Globus pallidus (tissue), 1 donor: Measurements from ENCODE around the gene SULT2A1.
"Not testable (repeated sequence)": the region's sequence is repeated elsewhere in the genome, so short reads cannot be mapped to it uniquely, and the experiment has no call there.

Experiments
- DNase-seq: peaks from one replicate; pipeline ENCODE4 v3.0.0-alpha.2; 2015; ENCODE audit warnings: low spot score

Gene SULT2A1, protein sequence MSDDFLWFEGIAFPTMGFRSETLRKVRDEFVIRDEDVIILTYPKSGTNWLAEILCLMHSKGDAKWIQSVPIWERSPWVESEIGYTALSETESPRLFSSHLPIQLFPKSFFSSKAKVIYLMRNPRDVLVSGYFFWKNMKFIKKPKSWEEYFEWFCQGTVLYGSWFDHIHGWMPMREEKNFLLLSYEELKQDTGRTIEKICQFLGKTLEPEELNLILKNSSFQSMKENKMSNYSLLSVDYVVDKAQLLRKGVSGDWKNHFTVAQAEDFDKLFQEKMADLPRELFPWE

GRCh38 chr19:47886010-47886559 lies at the start of gene SULT2A1:
Gene SULT2A1, minus strand, starts transcription at chr19:47886315. Its CDS starts 58 bp downstream, at chr19:47886257.
- no peak for DNase-seq

GRCh38 chr19:47928581-47928980 lies 42.5 kb upstream of the SULT2A1 start:
- not testable (repeated sequence) for DNase-seq

- not testable (repeated sequence) for DNase-seq
These were observed 34.0 kb upstream of the SULT2A1 start for GRCh38 chr19:47920107-47920506.

DNA sequence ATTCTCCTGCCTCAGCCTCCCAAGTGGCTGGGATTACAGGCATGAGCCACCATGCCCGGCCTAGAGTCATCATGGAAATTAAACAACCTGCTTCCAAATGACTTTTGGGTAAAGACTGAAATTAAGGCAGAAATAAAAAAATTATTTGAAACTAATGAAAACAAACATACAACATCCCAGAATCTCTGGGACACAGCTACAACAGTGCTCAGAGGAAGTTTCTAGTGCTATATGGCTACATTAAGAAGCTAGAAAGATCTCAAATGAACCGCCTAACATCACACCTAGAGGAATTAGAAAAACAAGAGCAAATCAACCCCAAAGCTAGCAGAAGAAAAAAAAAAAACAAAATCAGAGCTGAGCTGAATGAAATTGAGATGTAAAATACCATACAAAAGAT lies 24.1 kb upstream of the SULT2A1 start:
- DNase-seq: not testable (repeated sequence)

DNA sequence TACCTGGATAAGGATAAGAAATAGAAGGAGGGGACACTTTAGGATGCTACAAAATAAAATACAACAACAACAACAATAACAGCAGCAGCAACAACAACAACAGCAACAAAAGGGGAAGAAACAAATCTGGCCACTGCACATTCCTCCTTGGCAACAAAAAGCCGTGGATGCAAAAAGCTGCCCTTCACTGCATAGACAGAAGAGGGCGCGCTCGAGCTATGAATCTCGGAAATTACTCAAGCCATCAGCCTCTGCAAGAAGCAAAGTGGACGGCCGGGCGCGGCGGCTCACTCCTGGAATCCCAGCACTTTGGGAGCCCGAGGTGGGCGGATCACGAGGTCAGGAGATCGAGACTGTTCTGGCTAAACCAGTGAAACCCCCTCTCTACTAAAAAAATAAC lies 23.2 kb upstream of the SULT2A1 start:
- DNase-seq: not testable (repeated sequence)

GRCh38 chr19:47901370-47901769 lies 15.3 kb upstream of the SULT2A1 start:
- DNase-seq: no peak

GRCh38 chr19:47899335-47899734 lies 13.2 kb upstream of the SULT2A1 start:
- no peak for DNase-seq

- DNase-seq: no peak
These were observed 11.7 kb upstream of the SULT2A1 start for GRCh38 chr19:47897861-47898260.

GRCh38 chr19:47896773-47897172 lies 10.7 kb upstream of the SULT2A1 start:
- DNase-seq: no peak

GRCh38 chr19:47896019-47896418 lies 9.9 kb upstream of the SULT2A1 start:
- no peak for DNase-seq

- DNase-seq: no peak
These were observed 9.2 kb upstream of the SULT2A1 start for GRCh38 chr19:47895165-47895782.

GRCh38 chr19:47891923-47892666 lies 6.0 kb upstream of the SULT2A1 start:
- DNase-seq: no peak

DNA sequence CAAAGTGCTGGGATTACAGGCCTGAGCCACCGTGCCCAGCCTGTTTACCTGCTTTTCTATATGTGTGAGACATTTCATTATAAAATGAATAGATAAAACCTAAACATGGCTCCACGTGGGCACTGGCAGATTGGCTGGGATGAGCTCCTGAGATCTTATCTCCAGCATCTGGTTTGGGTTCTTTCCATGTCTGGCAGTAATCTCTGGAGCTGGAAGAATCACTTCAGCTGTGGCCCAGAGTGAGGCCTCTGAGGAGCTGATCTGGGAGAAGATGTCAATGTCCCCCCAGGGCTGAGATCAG lies 5.5 kb upstream of the SULT2A1 start:
- no peak for DNase-seq

DNA sequence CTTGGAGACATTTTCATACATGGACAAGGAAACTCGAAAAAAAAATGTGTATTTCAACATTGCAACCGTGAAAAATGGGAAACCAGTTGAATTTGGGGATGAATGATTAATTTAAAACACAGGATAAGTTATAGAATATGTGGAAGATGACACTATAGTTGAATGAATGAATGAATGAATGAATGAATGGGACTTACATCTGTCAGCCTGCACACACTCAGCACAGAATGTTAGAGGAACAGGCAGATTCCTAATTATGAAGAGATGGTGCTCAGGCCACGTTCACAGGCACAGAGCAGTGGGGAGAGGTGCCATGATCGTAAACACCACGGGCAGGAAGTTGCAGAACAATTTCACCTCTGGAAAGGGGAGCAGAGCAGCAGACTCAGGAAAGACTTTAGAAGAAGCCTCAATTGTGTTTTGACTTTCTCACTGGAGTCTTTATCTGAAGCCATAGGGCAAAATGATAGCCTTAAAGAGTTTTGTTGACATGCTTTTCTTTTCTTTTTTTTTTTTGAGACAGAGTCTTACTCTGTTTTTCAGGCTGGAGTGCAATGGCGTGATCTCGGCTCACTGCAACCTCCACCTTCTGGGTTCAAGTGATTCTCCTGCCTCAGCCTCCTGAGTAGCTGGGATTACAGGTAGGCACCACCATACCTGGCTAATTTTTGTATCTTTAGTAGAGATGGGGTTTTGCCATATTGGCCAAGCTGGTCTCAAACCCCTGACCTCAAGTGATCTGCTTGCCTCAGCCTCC lies 4.9 kb upstream of the SULT2A1 start:
- no peak for DNase-seq

DNA sequence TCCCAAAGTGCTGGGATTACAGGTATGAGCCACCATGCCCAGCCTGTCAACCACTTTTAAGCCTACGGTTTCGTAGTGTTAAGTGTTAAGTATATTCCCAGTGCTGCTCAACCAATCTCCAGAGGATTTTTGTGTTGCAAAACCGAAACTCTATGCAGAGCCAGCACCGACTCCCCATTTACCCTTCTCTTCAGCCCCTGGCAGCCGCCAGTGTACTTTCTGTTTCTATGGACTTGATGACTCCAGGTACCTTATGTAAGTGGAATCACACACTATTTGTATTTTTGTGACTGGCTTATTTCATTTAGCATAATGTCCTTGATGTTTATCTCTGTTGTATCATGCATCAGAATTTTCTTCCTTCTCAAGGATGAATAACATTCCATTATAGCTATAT lies 1.1 kb downstream of the SULT2A1 start:
- no peak for DNase-seq

- DNase-seq: no peak
These were observed 3.2 kb downstream of the SULT2A1 start for GRCh38 chr19:47882890-47883289.

- DNase-seq: no peak
These were observed 4.4 kb downstream of the SULT2A1 start for GRCh38 chr19:47881757-47882156.

DNA sequence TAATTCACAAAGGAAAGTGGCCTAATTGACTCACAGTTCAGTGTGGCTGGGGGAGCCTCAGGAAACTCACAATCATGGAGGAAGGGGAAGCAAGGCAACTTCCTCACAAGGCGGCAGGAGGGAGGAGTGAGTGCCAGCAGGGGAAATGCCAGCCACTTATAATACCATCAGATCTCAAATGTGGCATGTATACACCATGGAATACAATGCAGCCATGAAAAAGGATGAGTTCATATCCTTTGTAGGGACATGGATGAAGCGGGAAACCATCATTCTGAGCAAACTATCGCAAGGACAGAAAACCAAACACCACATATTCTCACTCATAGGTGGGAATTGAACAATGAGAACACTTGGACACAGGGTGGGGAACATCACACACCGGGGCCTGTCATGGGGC lies 6.7 kb downstream of the SULT2A1 start:
- not testable (repeated sequence) for DNase-seq

DNA sequence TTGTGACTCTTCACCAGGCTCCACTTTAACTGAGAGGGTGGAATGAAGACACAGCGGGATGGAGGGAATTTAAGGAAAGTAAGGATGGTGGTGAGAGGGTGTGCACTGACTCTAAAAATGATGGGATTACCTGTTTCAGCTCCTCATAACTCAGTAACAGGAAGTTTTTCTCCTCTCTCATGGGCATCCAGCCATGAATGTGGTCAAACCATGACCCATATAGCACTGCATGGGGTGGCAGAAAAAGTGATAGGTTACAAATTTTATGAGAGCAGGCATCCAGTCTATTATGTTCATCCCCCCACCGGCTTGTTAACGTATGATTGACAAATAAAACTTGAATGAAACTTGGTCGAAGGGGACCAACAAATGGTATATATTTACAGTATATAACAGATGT lies 7.2 kb downstream of the SULT2A1 start:
- no peak for DNase-seq

- no peak for DNase-seq
These were observed 20.9 kb downstream of the SULT2A1 start for GRCh38 chr19:47865166-47865565.

DNA sequence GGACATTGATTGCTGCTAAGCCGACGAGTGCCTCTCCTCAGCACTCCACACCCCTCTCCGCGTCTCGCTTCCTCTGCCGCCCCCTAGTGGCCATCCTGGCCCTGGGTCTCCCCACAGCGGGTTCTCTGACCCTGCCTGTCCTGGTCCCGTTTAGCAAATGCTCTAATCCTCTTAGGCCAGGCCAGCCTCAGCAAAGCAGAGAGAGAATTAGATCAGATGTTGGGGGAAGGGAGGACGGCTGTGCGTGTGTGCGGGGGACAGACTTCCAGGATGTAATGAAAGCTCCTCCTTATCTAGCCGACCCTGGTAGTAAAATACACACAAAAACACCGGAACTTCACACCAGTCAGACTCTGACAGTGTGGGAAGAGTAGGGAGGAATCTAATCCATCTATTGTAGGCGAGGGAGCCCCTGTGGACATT lies 22.6 kb downstream of the SULT2A1 start:
- peak; percentile 67 for DNase-seq

DNA sequence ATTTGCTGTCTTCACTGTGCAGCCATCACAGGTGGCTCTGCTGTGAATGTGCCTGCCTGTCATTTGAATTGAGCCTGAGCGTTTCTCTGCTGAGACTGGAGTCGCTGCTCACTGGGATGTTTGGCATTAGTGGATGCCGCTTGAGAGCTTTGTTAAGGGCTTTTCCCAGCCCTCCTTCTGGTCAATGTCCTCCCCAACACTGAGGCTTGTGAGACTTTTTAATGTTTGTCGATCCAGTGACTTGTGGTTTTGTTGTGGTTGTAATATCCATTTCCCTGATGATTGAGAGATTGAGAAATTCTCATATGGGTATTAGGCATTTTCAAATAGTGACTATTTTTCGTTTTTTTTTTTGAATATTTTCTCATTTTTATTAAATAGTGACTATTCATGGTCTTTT lies 24.5 kb downstream of the SULT2A1 start:
- DNase-seq: no peak
